HG03280 (cell line): ENCODE measurements around the gene SANBR.
"Not testable (repeated sequence)": the region's sequence is repeated elsewhere in the genome, so short reads cannot be mapped to it uniquely, and the experiment has no call there.

Source experiments
- ATAC-seq: cut with Tn5 transposase; IDR thresholded peaks from one replicate; pipeline ENCODE4 v1.9.1; 2021; ENCODE audit warnings: mild to moderate bottlenecking, moderate library complexity; ENCODE audit not compliant: unreplicated experiment

SANBR gene

DNA sequence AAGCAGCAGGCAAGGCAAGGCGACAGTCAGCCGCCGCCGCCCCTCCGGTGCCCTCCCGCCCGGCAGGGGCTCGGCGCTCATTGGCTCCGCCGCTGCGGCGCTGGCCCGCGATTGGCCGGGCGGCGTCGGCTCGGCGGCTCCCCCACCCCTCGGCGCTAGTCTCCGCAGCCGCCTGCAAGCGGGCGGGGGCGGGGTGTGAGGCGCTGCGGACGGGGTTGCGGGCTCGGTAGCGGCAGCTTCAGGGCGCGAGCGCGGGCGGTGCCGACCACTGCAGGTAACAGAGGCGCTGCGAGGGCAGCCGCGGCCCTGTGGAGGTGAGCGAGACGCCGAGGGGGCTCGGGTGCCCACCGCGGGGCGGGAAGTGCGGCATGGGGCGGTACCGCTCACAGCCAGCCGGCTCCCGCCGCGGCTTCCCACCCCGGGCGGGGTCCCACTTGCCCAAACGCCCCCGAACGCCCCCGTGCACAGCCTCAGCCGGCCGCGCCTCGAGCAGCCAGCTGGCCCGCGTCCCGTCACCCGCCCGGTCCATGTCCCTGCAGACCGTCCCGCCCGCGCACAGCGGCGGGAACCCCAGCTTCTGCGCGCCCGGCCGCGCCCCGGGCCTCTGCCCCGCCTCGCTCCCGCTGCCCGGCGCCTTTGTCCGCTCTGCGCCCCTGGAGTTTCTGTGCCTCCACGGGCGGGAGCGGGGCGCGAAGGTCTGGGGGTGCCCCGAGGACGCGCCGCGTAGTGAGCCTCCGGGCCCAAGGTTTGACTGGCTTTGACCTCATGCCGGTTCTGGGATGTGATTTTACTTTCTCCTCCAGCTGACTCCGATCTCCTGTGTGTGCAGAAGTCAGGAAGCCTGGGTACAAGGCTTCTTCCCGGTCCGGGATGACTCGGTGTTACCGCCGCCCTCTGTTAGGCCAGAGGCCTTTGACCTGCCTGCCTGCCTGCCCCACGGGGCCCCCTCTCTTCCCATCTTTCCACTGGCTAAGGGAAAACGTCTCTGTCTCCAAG is at the start of gene SANBR:
TSS of gene SANBR (plus strand) at position 158 of the 996 bp plus-strand sequence. CDS start 4,480 bp downstream, outside the sequence.
- ATAC-seq = peak; percentile 99

DNA sequence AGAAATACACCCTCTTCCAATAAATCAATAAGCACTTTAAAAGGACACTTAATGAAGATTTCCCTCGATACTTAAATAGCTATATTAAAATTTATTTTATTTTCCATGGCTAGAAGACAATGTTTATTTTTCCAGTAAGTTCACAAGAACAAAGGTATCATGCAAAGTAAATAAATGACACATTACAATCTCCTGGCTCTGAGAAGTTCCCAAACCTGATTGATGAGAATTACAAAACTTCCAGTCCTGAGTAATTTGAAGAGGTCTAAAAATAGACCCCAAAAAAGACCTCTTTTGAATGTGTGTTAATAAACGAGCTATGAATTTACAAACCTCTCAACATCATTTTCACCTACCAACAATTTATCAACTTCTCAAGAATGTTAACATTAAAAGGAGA is 49.7 kb upstream of the SANBR start:
- no peak for ATAC-seq

DNA sequence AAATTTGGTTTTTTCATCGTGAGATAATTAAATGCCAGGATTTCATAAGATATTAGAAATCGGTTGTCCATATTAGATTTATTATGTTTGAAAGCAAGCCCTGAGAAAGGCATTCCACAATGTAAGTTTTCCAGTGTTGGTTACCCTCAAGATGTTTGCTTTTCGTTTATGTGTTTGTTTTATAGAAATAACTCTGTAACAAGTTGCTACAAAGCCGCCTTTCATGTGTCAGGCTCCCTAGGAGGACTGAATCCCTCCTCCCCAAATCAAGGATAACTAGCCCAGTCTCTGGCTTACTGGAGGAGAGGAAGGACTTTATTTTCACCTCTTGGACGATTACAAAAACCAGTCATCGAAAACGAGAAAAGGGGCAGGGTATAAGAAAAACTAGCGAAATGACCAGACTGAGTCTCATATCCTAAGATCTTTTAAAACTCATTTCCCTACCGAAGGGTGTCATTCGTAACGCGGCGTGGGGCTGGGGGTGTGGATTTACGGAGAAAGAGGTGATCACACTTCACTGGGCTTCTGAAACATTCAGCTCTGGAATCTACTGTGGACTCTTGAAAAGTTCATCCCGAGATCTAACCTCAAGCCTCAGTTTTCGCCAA is 49.2 kb upstream of the SANBR start:
- peak; percentile 21 for ATAC-seq

DNA sequence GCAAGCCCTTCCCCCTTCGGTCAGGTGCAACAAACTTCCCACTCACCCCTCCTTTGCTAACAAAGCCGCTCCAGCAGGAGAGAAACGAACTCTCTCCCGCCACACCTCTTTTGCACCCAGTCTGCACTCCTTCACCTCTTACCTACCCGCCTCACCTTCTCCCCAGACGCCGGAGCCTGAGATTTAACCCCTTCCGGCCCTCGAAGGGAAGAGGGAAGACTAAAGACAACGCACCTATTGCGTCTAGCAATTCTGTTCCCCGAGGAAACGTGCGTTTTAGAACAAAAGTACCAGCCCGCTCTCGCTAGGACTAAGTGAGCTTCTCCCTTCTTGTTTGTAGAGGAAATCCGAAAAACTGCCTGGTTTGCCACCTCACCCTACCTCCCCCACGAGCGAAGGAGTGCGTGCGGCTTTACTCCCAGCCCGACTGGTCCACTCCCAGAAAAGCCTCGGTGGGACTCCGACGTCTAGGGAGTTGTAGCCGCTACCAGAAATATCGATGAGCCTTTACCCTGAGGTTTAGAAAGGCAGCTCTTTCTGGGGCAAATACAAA is 48.6 kb upstream of the SANBR start:
- ATAC-seq = peak; percentile 67

DNA sequence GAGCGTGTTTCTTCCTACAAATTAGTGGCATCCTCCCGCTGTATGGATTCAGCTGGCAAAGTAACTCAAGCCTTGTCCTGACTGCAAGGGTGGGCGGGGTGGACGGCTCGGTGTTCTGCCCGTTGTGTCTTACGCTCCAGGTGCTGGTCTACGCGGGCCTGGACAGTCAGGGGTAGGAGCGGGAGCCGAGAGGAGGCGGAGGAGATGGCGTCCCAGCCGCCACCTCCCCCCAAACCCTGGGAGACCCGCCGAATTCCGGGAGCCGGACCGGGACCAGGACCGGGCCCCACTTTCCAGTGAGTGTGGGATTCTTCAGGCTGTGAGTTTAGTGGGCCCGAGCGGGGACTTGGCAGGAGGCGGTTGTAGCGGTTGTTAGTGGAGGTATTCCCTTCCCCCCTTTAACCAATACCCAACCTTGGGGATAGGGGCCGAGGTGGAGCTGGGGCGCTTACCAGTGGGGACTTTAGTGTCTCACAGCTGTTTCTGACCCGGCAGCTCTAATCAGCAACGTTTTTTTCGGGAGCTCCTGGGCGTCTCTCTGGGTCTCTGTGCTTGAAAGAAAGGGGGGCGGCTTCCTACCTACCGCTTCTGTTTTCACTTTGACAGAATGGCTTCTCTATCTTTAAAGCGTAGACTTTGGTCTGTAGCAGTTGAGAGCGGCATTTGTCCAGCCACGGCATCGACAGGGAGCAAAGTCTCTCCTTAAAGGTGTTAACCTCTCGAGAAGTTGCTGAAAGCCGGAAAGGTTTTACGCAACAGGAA is 47.9 kb upstream of the SANBR start, which contains the start of the genes PEX13 and PUS10:
TSS of gene PEX13 (plus strand) at position 165 of the 762 bp plus-strand sequence. CDS start at position 205, 40 bp downstream.
TSS of gene PUS10 (minus strand) at position 700 of the 762 bp plus-strand sequence. CDS start 6,365 bp downstream, outside the sequence.
- peak; percentile 75 for ATAC-seq

DNA sequence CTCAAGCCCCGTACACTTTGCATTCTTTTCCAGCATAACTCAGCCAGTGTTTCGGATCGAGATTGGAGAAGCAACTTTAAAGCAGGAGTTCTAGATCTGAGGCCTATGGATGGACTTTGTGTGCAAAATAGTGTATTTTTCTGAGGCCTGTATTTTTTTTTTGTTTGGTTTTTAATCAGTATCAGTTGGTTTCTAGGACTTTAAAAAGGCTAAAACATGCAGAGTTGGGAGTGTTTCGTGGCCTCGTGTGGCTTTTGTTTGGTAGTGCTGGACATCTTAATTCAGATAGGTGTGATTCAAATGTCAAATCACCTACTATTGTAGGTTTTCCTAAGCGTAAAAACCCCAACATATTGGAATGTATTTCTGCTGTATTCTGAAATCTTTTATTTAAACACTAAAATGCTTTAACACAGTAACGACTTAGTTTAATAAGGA is 47.3 kb upstream of the SANBR start:
- ATAC-seq = no peak

DNA sequence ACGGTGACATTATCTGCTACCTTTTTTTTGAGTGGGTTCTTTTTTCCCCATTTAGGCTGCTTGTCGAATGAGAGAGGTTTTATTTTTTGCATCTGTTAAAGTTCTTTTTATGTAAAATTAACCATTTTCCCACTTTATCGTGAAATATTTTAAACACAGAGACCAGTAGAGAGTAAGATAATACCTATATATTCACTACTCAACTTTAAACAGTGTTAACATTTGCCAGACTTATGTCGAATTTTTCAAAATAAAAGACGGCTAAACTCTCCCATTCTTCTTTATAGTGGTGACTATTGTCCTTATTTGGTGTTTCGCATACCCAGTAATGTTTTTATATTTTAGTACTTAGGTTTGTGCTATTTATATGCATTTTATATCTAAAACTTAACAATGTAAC is 46.9 kb upstream of the SANBR start:
- no peak for ATAC-seq

DNA sequence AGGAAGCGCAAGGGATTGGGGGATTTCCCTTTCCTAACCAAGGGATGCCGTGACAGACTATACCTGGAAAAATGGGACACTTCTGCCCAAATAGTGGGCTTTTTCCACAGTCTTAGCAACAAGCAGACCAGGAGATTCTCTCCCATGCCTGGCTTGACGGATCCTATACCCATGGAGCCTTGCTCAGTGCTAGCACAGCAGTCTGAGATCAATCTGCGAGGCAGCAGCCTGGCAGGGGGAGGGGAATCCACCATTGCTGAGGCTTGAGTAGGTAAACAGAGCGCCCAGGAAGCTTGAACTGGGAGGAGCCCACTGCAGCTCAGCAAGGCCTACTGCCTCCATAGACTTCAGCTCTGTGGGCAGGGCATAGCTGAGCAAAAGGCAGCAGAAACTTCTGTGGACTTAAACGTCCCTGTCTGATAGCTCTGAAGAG is 44.4 kb upstream of the SANBR start:
- no peak for ATAC-seq

DNA sequence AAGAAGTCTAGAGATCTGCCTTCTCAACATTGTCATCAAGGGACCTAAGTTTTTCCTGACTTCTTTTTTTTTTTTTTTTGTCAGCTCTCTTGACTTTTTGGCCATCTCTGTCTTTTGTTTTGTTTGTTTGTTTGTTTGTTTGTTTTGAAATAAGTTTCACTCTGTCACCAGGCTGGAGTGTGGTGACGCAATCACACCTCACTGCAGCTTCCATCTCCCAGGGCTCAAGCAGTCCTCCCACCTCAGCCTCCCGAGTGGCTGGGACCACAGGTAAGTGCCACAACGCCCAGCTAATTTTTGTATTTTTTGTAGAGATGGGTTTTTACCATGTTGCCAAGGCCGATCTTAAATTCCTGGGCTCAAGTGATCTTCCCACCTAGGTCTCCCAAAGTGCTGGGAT is 42.0 kb upstream of the SANBR start:
- no peak for ATAC-seq

DNA sequence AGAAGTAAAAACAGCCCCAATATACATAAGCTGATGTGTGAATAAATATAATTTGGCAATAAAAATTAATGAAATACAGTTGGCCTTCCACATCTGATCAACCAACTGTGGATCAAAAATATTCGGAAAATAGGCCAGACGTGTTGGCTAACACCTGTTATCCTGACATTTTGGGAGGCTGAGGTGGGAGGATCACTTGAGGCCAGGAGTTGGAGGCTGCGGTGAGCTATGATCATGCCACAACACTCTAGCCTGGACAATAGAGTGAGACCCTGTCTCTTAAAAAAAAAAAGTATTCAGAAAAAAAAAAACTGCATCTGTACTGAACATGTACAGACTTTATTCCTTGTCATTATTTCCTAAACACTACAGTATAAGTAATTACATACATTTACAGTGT is 36.1 kb upstream of the SANBR start:
- no peak for ATAC-seq

DNA sequence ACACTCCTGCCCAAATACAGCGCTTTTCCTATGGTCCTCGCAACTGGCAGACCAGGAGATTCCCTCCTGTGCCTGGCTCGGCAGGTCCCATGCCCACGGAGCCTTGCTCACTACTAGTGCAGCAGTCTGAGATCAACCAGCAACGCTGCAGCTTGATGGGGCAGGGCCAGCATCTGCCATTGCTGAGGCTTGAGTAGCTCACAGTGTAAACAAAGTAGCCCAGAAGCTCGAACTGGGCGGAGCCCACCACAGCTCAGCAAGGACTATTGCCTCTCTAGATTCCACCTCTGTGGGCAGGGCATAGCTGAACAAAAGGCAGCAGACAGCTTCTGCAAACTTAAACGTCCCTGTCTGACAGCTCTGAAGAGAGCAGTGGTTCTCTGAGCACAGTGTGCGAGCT is 31.1 kb upstream of the SANBR start:
- ATAC-seq = not testable (repeated sequence)

DNA sequence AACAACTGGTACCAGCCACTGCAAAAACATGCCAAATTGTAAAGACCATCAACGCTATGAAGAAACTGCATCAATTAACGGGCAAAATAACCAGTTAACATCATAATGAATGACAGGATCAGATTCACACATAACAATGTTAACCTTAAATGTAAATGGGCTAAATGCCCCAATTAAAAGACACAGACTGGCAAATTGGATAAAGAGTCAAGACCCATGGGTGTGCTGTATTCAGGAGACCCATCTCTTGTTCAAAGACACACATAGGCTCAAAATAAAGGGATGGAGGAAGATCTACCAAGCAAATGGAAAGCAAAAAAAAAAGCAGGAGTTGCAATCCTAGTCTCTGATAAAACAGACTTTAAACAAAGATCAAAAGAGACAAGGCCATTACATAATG is 29.0 kb upstream of the SANBR start:
- not testable (repeated sequence) for ATAC-seq

DNA sequence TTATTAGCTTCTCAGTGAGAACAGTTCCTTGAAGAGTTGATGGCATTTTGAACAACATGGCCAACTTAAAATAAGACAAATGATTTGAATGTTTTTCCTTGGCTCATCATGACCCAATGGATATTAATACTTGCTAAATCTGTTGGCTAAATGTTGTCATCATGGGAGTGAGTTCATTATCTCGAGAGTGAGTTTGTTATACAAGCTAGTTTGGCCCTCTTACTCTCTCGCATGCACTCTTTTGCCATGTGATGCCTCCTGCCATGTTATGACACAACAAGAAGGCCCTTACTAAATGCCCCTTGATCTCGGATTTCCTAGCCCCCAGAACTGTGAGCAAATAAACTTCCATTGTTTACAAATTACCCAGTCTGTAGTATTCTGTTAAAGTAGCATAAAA is 22.9 kb upstream of the SANBR start:
- ATAC-seq = no peak

DNA sequence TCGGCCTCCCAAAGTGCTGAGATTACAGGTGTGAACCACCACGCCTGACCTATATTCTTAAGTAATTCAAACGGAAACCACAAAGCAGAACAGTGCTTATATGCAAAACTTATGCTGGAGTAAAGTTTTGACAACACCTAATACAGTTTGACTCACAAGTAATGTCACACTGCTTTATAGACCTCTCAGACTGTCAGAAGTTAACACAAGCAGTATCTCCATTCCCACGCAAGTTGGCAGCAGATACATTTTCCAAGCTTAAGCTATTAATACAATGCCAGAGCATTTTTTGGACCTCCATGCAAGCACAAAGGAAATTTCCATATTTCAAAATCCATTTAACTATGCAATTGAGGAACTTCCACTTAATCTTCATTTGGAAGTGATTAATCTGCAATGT is 21.0 kb upstream of the SANBR start:
- ATAC-seq = no peak

DNA sequence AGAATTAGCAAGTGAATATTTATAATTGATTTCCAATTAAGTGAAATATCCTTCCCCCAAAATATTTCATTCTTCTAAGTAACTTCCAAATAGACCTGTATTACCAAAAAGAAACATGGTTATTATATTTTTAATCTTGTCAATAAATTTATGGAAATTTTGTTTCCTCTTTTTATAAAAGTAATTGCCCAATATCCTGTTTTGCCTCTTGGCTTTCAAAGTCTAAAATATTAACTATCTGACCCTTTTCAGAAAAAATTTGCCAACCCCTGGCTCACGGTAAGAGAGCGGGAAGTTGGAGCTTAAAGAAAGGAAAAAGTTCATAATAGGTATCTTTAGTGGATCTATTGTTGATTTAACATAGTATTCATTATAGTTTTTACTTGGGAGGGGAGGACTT is 20.4 kb upstream of the SANBR start:
- no peak for ATAC-seq

DNA sequence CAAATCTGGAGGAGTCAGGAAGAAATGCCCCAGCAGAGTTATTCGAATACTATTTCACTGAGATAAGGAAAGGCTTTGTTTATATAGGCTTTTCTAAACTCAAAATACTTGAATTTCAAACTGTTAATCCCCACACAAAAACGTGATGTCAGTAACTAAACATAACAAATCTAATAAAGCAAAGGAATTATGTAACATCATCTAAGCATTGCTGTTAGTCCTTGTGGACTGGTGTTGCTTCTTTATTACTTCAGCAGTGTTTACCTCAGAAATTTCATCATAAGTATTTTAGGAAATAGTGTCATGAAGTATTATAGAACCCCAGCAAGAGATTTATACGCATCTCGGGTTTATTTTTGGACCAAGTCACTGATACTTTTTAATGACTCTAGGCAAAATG is 19.7 kb upstream of the SANBR start:
- no peak for ATAC-seq

DNA sequence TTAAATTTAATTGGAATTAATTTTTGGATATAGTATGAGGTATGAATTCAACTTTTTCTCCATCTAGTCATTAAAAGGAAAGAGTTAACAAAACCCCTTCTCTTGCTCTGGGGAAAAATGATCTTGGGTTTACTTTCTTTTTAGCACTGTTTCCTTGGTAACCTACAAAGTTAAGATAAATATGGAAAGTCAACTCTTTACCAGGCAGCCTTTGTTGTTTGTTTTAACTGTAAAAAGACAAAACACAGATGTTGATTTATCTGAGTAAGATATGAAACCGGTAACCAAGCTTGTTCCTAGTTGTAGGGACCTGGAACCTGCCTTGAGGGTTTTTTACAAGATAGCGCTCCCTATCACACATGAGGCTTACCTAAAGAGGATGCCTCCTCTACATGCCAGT is 10.1 kb upstream of the SANBR start:
- ATAC-seq = no peak

DNA sequence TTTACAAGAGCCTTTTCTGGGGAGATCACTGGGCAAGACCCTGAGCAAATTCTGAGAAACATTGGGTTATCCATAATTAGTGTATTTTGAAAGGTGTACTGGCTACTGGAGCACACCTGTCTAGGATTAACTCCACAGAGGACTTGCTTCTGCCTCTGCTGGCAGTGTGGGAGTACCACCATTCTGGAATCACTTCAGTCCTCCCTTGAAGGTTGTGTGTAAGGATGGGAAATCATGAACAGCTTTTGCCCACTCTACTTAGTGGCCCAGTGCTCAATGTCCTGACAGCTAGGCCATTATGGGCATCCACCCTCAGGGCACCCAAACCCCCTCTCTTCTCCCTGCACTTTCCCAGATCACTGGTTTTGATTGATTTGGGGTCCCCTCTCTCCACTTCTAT is 8.1 kb upstream of the SANBR start:
- ATAC-seq = no peak

DNA sequence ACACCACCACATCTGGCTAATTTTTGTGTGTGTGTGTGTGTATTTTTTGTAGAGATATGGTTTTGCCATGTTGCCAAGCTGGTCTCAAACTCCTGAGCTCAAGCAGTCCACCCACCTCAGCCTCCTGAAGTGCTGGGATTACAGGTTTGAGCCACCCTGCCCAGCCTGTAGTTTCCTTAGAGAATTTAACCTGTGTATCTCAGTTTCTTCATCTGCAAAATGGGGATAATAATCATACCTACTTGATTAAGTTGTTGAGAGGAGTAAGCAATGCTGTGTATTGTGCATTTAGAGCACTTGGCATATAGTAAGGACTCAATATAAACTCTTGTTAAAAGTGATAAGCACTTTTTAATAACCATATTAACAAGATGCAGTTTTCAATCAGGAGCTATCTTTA is 6.3 kb upstream of the SANBR start:
- no peak for ATAC-seq

DNA sequence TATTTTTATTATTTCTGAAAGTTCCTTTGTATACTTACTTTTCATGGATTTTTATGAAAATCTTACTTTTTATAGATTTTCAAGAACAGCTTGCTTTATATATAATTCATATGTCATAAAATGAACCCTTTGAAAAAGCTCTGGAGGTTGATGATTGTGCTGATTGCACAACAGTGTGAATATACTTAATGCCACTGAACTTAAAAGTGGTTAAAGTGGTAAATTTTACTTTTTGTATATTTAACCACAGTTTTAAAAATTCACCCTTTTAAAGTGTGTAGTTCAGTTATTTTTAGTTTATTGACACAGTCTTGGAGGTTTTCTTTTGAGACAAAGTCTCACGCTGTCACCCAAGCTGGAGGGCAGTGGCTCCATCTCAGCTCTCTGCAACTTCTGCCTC is 8.4 kb downstream of the SANBR start:
- no peak for ATAC-seq

DNA sequence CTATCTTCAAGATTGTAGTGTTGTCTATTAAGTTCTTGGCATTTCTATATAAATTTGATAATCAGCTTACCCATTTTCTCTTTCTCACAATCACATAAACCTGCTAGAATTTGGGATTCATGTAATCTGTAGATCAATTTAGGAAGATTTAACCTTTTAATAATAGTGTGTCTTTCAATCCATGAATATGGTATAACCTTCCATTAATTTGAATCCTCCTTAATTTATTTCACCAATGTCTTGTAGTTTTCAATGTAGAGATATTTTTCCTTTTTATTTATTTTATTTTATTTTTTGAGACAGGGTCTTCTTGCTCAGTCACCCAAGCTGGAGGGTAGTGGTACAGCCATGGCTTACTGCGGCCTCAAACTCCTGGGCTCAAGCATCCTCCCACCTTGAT is 20.2 kb downstream of the SANBR start:
- no peak for ATAC-seq
